IMR-90 (cell line): ENCODE measurements around the gene MTCL3.
A peak's percentile ranks its signal among the peaks of the same experiment; 100 is the strongest.

Experiments used
- ATAC-seq: fragments of 200-7000 bp; cut with Tn5 transposase; 2 replicates; pipeline ENCODE4 v1.9.1; 2020; ENCODE audit warnings: low read depth, mild to moderate bottlenecking, moderate library complexity
- BruUV-seq: library from RNA; stranded (reverse); fragments of 400-500 nt; replicated peaks from 2 replicates; lab custom pipeline; 2021; lab: Mats Ljungman, UMichigan
- CTCF ChIA-PET: fragments of 300-600 bp; formaldehyde crosslinking; extraction: SDS; loops from one replicate; lab custom pipeline; 2021; ENCODE audit warnings: antibody characterized with exemption; lab: Yijun Ruan, JAX
- POLR2A ChIA-PET: fragments of 300-600 bp; sonication (Branson Sonifier 250); formaldehyde crosslinking; loops from one replicate; lab custom pipeline; 2022; ENCODE audit warnings: antibody characterized with exemption; ENCODE audit not compliant: unreplicated experiment; lab: Charles Lee
- DNase-seq: peaks from one replicate; pipeline ENCODE4 v3.0.0; 2013
- H2AFZ ChIP-seq: replicated peaks from 2 replicates; pipeline ENCODE3; 2013; ENCODE audit warnings: low read length, mild to moderate bottlenecking; ENCODE audit not compliant: poor library complexity
- H2AK5ac ChIP-seq: 2 replicates; pipeline ENCODE4 v1.6.1; 2013; ENCODE audit warnings: low read depth, low read length, inconsistent platforms
- H2AK9ac ChIP-seq: replicated peaks from 2 replicates; pipeline ENCODE3; 2013; ENCODE audit warnings: mild to moderate bottlenecking, low read depth, low read length, moderate library complexity; ENCODE audit not compliant: poor library complexity
- H2BK120ac ChIP-seq: 2 replicates; pipeline ENCODE4 v1.6.1; 2013; ENCODE audit warnings: low read depth, low read length, inconsistent platforms
- H2BK15ac ChIP-seq: 3 replicates; pipeline ENCODE4 v1.6.1; 2013; ENCODE audit warnings: low read depth, low read length, inconsistent platforms
- H2BK20ac ChIP-seq: 2 replicates; pipeline ENCODE4 v1.6.1; 2013; ENCODE audit warnings: low read depth, mild to moderate bottlenecking, inconsistent platforms, low read length, moderate library complexity
- H2BK5ac ChIP-seq: 2 replicates; pipeline ENCODE4 v1.6.1; 2013; ENCODE audit warnings: mild to moderate bottlenecking, low read depth, low read length, inconsistent platforms; ENCODE audit not compliant: poor library complexity, severe bottlenecking
- H3K14ac ChIP-seq: replicated peaks from 2 replicates; pipeline ENCODE4 v1.6.1; 2013; ENCODE audit warnings: low read depth, low read length, inconsistent platforms
- H3K18ac ChIP-seq: 2 replicates; pipeline ENCODE4 v1.6.1; 2013; ENCODE audit warnings: low read depth, low read length, control low read depth
- H3K23ac ChIP-seq: 2 replicates; pipeline ENCODE4 v1.6.1; 2013; ENCODE audit warnings: low read depth, low read length, inconsistent platforms
- H3K27ac ChIP-seq: 2 replicates; pipeline ENCODE4 v1.5.1; 2013; ENCODE audit warnings: mild to moderate bottlenecking, control low read depth, low read length; ENCODE audit not compliant: insufficient read depth
- H3K27me3 ChIP-seq: 2 replicates; pipeline ENCODE4 v1.6.1; 2013; ENCODE audit warnings: low read length; ENCODE audit not compliant: control insufficient read depth, insufficient read depth
- H3K36me3 ChIP-seq: 2 replicates; pipeline ENCODE4 v1.6.1; 2013; ENCODE audit warnings: low read length, mixed read lengths; ENCODE audit not compliant: control insufficient read depth, insufficient read depth
- H3K4ac ChIP-seq: 2 replicates; pipeline ENCODE4 v1.6.1; 2013; ENCODE audit warnings: low read depth, low read length, inconsistent platforms
- H3K4me1 ChIP-seq: 2 replicates; pipeline ENCODE4 v1.6.1; 2013; ENCODE audit warnings: low read length, mixed read lengths; ENCODE audit not compliant: control insufficient read depth, insufficient read depth
- H3K4me2 ChIP-seq: 2 replicates; pipeline ENCODE4 v1.6.1; 2013; ENCODE audit warnings: low read depth, mild to moderate bottlenecking, control low read depth, low read length, moderate library complexity
- H3K4me3 ChIP-seq: 2 replicates; pipeline ENCODE4 v1.5.1; 2013; ENCODE audit warnings: low read depth, mild to moderate bottlenecking, control low read depth, low read length, moderate library complexity; ENCODE audit not compliant: insufficient read depth
- H3K56ac ChIP-seq: 2 replicates; pipeline ENCODE4 v1.6.1; 2013; ENCODE audit warnings: low read length, inconsistent platforms; ENCODE audit not compliant: insufficient read depth; ENCODE audit errors: extremely low read depth
- H3K79me1 ChIP-seq, 2 experiments: 2 replicates each; pipeline ENCODE4 v1.6.1; 2013; ENCODE audit warnings: low read length in 2 of 2, inconsistent platforms in 1 of 2, low read depth in 1 of 2
- H3K9ac ChIP-seq: 2 replicates; pipeline ENCODE4 v1.6.1; 2013; ENCODE audit warnings: low read depth, low read length, control low read depth
- H3K9me1 ChIP-seq: 2 replicates; pipeline ENCODE4 v1.6.1; 2013; ENCODE audit warnings: low read length, inconsistent platforms; ENCODE audit not compliant: insufficient read depth
- H3K9me3 ChIP-seq: 2 replicates; pipeline ENCODE4 v1.6.1; 2013; ENCODE audit warnings: low read length; ENCODE audit not compliant: control insufficient read depth, insufficient read depth
- H4K20me1 ChIP-seq: 2 replicates; pipeline ENCODE4 v1.6.1; 2013; ENCODE audit warnings: low read length, inconsistent platforms; ENCODE audit not compliant: insufficient read depth
- H4K5ac ChIP-seq: 2 replicates; pipeline ENCODE4 v1.6.1; 2013; ENCODE audit warnings: mild to moderate bottlenecking, low read depth, low read length, control low read depth
- H4K8ac ChIP-seq, 2 experiments: 2 replicates each; pipeline ENCODE4 v1.6.1; 2013; ENCODE audit warnings: low read depth in 2 of 2, low read length in 2 of 2, control low read depth in 1 of 2, inconsistent platforms in 1 of 2
- H4K91ac ChIP-seq: 2 replicates; pipeline ENCODE4 v1.6.1; 2013; ENCODE audit warnings: low read depth, low read length, inconsistent platforms; ENCODE audit not compliant: insufficient read depth
- CEBPB ChIP-seq: IDR thresholded peaks from 2 replicates; pipeline ENCODE4 v1.6.1; 2012; ENCODE audit warnings: low read depth, low read length, improper control_type of control experiment
- FOS ChIP-seq: fragments of 150-350 bp; IDR thresholded peaks from 2 replicates; pipeline ENCODE4 v1.6.1; 2016; ENCODE audit warnings: low read depth, low read length
- dilution Hi-C: fragments of 300-500 bp; cut with HindIII; formaldehyde crosslinking; loops from one replicate; pipeline ENCODE4 v1.14.3; 2018; ENCODE audit warnings: low sequenced_read_pairs; ENCODE audit not compliant: unreplicated experiment
- in situ Hi-C: fragments of 300-500 bp; cut with MboI; formaldehyde crosslinking; loops from 3 replicates; pipeline ENCODE4 v1.14.3; 2019; ENCODE audit warnings: low sequenced_read_pairs, inconsistent platforms, mixed read lengths
- intact Hi-C: fragments of 100-400 bp; cut with micrococcal nuclease; formaldehyde crosslinking; loops from 2 replicates; pipeline ENCODE4 v1.10.0; 2022

Gene MTCL3

GRCh38 chr6:127550403-127550802, 31.3 kb upstream of the MTCL3 start:
- no peak overlapping the region for H3K9ac ChIP-seq
- H3K79me1 ChIP-seq, result no peaks in the 10 kb centered on the region
- intact Hi-C loops, result no loop called here
- no peak overlapping the region for H2AK5ac ChIP-seq
- peak; percentile 83 for ATAC-seq
- H2AK9ac ChIP-seq, result no peak overlapping the region
- H3K56ac ChIP-seq, result no peak overlapping the region
- ChIA-PET POLR2A (no interaction called here), CTCF (no interaction called here)
- H3K4ac ChIP-seq, result no peak overlapping the region
- no peak overlapping the region for H4K8ac ChIP-seq
- H3K36me3 ChIP-seq, result no peaks in the 10 kb centered on the region
- no peak overlapping the region for H2BK20ac ChIP-seq
- no peak overlapping the region for H3K27ac ChIP-seq
- H4K20me1 ChIP-seq, result no peaks in the 10 kb centered on the region
- H2BK5ac ChIP-seq, result no peak overlapping the region
- no peak overlapping the region for H4K5ac ChIP-seq
- H3K4me3 ChIP-seq, result no peak overlapping the region
- H3K14ac ChIP-seq, result no peak overlapping the region
- no peak overlapping the region for H2BK15ac ChIP-seq
- H3K27me3 ChIP-seq, result no peaks in the 10 kb centered on the region; the same call in 1 of the 2 replicates
- no peak overlapping the region for H3K23ac ChIP-seq
- in situ Hi-C loops, result loop anchor here (10.0 kb wide), 1 partner anchor 94 kb away; no protein-coding TSS in a partner anchor
- H2AFZ ChIP-seq, result no peak overlapping the region
- no peak overlapping the region for H3K4me2 ChIP-seq
- DNase-seq, result peak; percentile 76
- BruUV-seq, result no TSS peak
- dilution Hi-C loops, result no loop called here
- no peak overlapping the region for H3K18ac ChIP-seq
- H4K91ac ChIP-seq, result no peak overlapping the region
- H3K9me3 ChIP-seq, result no peaks in the 10 kb centered on the region
- H3K9me1 ChIP-seq, result no peaks in the 10 kb centered on the region
- no peak overlapping the region for H2BK120ac ChIP-seq
- no peaks in the 10 kb centered on the region for H3K4me1 ChIP-seq
- no peak for TF ChIP-seq CEBPB
- peak; percentile 41; the same call in 1 of the 2 replicates for TF ChIP-seq FOS
